GM13977 (cell line): ENCODE data around the gene SH3RF2.
"Not testable (repeated sequence)": the region's sequence is repeated elsewhere in the genome, so short reads cannot be mapped to it uniquely, and the experiment has no call there.

Experiments
- DNase-seq: peaks from one replicate; pipeline ENCODE4 v3.0.0; 2012; ENCODE audit warnings: low spot score
- in situ Hi-C: fragments of 300-500 bp; cut with MboI; formaldehyde crosslinking; loops from one replicate; pipeline ENCODE4 v1.12.0; 2022; ENCODE audit warnings: low sequenced_read_pairs, low pct_unique_long_range_greater_than_20kb, mixed read lengths, inconsistent platforms; ENCODE audit not compliant: unreplicated experiment
- TF ChIP-seq, protein P1 (sequence below): IDR thresholded peaks from 2 replicates; pipeline ENCODE4 v1.5.1; 2012; ENCODE audit warnings: mild to moderate bottlenecking, control low read depth; ENCODE audit not compliant: insufficient read depth; ENCODE audit errors: extremely low read depth, missing control alignments

SH3RF2 gene

DNA sequence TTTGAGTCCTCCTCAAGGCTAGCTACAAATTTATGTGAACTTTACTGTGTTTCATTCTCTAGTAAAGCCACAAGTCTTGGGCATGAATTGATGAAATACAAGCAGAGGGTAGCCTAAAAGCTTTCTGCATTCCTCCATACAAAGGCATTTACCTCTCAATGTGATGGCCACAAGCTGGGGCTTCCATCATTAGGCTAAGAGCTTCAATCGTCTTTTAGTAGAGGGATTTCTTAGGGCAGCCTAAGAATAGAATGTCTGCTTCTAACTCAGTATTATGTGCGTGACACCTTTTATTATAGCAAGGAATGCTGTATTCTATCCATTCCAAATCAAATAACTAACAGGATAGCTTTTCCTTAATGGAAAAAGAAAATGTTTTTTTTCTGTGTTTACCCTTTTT lies 165.3 kb downstream of the SH3RF2 start:
- in situ Hi-C loops = no loop called here
- TF ChIP-seq, protein P1, sequence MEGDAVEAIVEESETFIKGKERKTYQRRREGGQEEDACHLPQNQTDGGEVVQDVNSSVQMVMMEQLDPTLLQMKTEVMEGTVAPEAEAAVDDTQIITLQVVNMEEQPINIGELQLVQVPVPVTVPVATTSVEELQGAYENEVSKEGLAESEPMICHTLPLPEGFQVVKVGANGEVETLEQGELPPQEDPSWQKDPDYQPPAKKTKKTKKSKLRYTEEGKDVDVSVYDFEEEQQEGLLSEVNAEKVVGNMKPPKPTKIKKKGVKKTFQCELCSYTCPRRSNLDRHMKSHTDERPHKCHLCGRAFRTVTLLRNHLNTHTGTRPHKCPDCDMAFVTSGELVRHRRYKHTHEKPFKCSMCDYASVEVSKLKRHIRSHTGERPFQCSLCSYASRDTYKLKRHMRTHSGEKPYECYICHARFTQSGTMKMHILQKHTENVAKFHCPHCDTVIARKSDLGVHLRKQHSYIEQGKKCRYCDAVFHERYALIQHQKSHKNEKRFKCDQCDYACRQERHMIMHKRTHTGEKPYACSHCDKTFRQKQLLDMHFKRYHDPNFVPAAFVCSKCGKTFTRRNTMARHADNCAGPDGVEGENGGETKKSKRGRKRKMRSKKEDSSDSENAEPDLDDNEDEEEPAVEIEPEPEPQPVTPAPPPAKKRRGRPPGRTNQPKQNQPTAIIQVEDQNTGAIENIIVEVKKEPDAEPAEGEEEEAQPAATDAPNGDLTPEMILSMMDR = no peak
- no peak for DNase-seq

DNA sequence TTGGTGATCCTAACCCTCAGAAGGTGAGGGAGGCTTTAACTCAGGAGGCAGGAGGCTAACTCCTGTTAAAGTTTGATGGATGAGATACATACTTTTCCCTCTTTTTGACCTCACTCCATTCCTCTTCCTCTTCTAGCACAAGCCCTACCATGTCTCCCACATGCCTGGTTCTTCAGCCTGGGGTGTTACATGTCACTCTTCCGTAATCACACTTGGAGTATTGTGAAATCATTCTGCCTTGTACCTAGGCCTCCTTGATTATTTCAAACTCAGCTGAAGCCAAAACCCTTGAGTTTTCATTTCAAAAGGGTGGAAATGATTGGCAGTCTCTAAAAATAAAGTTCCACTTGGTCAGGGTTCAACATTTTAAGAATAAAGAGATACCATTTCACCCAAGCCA lies 167.2 kb downstream of the SH3RF2 start:
- in situ Hi-C loops = no loop called here
- DNase-seq = no peak
- TF ChIP-seq, protein P1 = no peak

DNA sequence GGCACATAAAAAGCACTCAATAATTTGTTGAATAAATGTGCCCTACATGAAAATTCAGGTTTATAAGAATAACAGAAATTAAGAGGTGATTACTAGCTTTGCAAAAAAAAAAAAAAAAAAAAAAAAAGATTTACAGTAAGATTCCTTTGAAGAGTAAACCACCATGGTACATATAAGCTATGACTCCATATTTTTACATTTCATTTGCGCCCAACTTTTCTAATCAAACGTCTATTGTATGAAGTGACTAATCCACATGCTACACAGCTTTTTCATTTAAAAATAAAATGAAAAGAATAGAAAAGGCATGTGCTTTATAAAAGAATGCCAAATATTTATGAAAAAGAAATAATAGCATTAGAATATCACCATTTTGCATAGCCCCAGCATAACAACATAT lies 169.1 kb downstream of the SH3RF2 start, which contains the start of gene PLAC8L1:
TSS of gene PLAC8L1 (minus strand) at position 101 of the 400 bp plus-strand sequence. CDS start 1,266 bp downstream, outside the sequence.
- in situ Hi-C loops = no loop called here
- no peak for DNase-seq
- TF ChIP-seq, protein P1 = no peak

DNA sequence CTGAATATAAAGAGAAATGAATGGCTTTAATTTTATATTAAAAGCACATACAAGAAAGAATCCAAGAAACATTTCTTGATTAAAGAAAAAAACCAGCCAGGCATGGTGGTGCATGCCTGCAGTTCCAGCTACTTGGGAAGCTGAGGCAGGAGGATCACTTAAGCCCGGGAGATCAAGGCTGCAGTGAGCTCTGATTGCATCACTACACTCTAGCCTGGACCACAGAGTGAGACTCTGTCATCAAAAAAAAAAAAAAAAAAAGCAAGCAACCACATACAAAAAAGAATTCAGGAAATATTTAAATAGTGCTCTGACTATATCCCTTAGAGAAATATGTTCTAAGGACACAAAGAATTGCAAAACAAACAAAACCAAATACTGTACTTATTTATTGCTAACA lies 171.5 kb downstream of the SH3RF2 start:
- TF ChIP-seq, protein P1 = no peak
- DNase-seq = no peak
- in situ Hi-C loops = no loop called here

DNA sequence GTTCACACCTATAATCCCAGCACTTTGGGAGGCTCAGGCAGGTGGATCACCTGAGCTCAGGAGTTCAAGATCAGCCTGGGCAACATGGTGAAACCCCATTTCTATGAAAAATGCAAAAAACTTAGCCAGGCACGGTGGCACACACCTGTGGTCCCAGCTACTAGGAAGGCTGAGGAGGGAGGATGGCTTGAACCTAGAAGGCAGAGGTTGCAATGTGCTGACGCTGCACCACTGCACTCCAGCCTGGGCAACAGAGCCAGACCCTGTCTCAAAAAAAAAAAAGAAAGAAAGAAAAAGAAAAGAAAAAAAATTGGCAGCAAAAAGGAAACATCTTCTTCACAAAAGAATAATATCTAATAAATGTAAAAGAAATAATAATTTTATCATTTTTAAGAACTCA lies 172.5 kb downstream of the SH3RF2 start:
- DNase-seq, in situ Hi-C loops: not testable (repeated sequence)

DNA sequence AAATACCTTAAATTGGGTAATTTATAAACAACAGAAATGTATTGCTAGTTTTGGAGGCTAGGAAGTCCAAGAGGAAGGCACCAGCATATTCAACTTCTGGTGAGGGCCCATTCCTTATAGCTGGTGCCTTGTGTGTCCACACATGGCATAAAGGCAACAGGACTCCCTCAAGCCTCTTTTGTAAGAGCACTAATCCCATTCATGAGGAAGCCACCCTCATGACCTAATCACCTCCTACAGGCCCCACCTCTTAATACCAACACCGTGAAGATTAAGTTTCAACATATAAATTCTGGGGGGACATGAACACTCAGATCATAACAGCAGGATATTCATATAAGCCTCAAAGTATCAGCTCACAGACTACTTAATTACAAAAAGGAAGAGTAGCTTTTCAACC lies 173.0 kb downstream of the SH3RF2 start:
- TF ChIP-seq, protein P1 = no peak
- DNase-seq = no peak
- in situ Hi-C loops = no loop called here

DNA sequence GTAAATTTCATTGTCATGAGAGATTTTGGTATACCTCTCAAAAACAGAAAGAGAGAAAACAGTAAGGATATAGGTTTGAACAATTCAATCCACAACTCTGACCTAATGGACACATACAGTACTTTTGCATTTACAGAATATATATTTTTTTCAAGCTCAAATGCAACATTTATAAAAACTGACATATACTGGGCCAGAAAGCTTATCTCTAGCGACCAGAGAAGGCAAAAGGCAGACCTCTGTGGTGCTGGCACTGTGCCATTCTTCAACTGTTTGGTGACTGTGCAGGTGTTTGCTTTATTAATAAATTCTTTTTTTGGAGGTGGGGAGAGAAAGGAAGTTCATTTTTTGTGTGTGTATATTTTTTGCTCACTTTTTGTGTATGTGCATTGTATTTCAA lies 175.0 kb downstream of the SH3RF2 start:
- DNase-seq = no peak
- TF ChIP-seq, protein P1 = no peak
- in situ Hi-C loops = no loop called here
